ENCODE results near the gene TXNL1. TPM values are rescaled to one million over a fixed set of nuclear protein-coding genes. Genes with fewer than 3 reads are reported as not detected.

The TXNL1 gene
- total RNA-seq, 1 donor from 2014 or later: 12.3 TPM

- intact Hi-C loops (cut with DNase I): no loop called here
- H3K4me3 ChIP-seq: no peak overlapping the region
- H3K27me3 ChIP-seq: no peaks in the 10 kb centered on the region
- no peaks in the 10 kb centered on the region for H3K4me1 ChIP-seq
- H3K27ac ChIP-seq: no peak overlapping the region
- no peaks in the 10 kb centered on the region for H3K9me3 ChIP-seq
- no peak for DNase-seq (ENCODE audit: low spot score in 2 of 2)
- H3K36me3 ChIP-seq: no peaks in the 10 kb centered on the region
- no peak for TF ChIP-seq CTCF (IDR thresholded peaks at IDR 0.05)
Measured at GRCh38 chr18:56568986-56569385, 69.4 kb downstream of the TXNL1 start.

DNA sequence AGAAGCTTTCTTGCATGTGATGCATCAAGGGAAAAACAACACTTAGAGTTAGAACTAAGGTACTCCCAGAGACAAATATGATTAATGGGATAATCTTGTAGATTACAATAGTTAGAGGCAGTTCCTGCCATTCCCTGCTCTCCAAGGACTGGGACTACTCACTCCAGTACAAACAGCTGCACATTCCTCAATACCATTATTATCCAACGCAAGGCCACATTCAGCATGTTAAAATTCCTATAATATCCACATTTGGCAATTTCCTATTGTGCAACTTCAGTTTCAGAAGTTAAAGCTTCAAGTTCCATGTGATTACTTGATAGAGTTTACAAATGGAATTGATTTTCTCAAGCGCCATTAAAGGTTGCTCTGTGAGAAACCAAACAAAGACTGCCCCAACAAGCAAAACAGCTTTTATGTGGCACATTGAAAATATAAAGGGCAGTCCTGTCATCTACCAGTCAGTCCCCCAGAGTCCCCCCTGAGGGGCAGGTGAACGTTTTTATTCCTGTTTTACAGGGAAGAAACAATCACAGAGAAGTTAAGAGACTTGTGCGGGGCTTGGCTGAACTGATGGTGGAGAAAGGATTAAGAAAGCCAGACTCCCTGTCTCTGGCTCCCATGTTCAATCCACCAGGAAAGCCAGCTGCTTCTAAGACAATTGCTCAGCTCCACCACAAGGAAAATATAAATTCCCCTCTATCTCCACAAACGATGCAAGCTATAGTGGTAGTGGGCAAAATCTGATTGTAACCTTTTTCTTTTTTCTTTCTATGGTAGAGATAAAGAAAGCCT is 72.6 kb downstream of the TXNL1 start:
- intact Hi-C loops (cut with DNase I): no loop called here
- Histone ChIP-seq H3K27me3 (no peaks in the 10 kb centered on the region), H3K4me3 (no peak overlapping the region), H3K4me1 (no peaks in the 10 kb centered on the region), H3K36me3 (no peaks in the 10 kb centered on the region), H3K9me3 (no peaks in the 10 kb centered on the region), H3K27ac (no peak overlapping the region)
- no peak for TF ChIP-seq CTCF (IDR thresholded peaks at IDR 0.05)
- DNase-seq (ENCODE audit: low spot score in 2 of 2): no peak

DNA sequence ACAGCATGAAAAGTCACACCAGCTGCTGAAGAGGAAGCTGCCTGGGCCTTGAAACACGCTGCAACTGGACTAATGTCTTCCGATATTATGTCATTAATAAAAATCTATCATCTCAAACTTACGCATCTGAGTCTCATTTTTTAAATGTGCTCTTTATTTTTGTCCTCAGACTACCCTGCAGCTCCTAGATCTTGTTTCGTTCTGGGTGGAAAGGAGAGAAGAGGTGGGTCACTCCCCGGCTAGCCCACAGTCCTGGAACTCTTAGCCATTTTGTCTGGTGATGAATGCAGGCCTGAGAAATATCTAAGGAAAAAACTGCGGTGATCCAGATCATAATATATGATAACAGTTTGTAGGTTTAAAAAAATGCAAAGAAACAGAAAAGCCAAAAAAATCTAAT is 73.3 kb downstream of the TXNL1 start:
- H3K4me1 ChIP-seq: no peaks in the 10 kb centered on the region
- H3K27ac ChIP-seq: no peak overlapping the region
- no peaks in the 10 kb centered on the region for H3K27me3 ChIP-seq
- intact Hi-C loops (cut with DNase I): no loop called here
- H3K9me3 ChIP-seq: no peaks in the 10 kb centered on the region
- TF ChIP-seq CTCF (IDR thresholded peaks at IDR 0.05): no peak
- H3K4me3 ChIP-seq: no peak overlapping the region
- no peak for DNase-seq (ENCODE audit: low spot score in 2 of 2)
- H3K36me3 ChIP-seq: no peaks in the 10 kb centered on the region

DNA sequence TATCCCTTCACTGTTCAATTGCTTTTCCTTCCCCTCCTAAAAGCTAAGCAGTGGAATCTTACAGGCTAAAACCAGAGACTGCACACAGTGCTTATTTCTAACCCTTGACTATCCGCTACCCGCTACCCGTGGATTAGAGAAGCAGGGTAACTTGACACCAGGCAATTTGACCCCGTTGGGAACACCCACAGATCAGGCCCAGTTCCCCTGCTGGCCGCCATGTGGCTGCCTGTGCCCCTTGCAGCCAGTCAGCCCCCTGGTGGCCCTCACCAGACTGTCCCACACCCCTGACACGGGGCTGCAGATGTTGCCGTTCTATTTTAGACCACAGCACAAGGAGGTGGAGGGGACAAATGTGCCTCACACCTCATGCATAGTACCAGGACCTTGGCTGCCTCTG is 74.8 kb downstream of the TXNL1 start:
- no peak overlapping the region for H3K27ac ChIP-seq
- H3K4me3 ChIP-seq: no peak overlapping the region
- intact Hi-C loops (cut with DNase I): no loop called here
- H3K36me3 ChIP-seq: no peaks in the 10 kb centered on the region
- no peaks in the 10 kb centered on the region for H3K4me1 ChIP-seq
- TF ChIP-seq CTCF (IDR thresholded peaks at IDR 0.05): no peak
- no peaks in the 10 kb centered on the region for H3K9me3 ChIP-seq
- H3K27me3 ChIP-seq: no peaks in the 10 kb centered on the region
- no peak for DNase-seq (ENCODE audit: low spot score in 2 of 2)

GRCh38 chr18:56562479-56562878 is 75.9 kb downstream of the TXNL1 start:
- DNase-seq (ENCODE audit: low spot score in 2 of 2): no peak
- H3K27me3 ChIP-seq: no peaks in the 10 kb centered on the region
- no peak for TF ChIP-seq CTCF (IDR thresholded peaks at IDR 0.05)

More at GRCh38 chr18:56562479-56562878, 75.9 kb downstream of the TXNL1 start:
- no peak overlapping the region for H3K27ac ChIP-seq
- no peak overlapping the region for H3K4me3 ChIP-seq
- intact Hi-C loops (cut with DNase I): no loop called here
- no peaks in the 10 kb centered on the region for H3K36me3 ChIP-seq
- H3K4me1 ChIP-seq: no peaks in the 10 kb centered on the region
- H3K9me3 ChIP-seq: no peaks in the 10 kb centered on the region

Data from ascending aorta (tissue), 2 donors.